ENCODE data around the gene VWA3B. TPM values are rescaled to one million over a fixed set of nuclear protein-coding genes. Genes with fewer than 3 reads are reported as not detected.
"Not testable (repeated sequence)": the region's sequence is repeated elsewhere in the genome, so short reads cannot be mapped to it uniquely, and the experiment has no call there.

VWA3B gene
- total and polyA plus RNA-seq, 2 of the 4 experiments (the other 2 are of a cell fraction), result not detected

DNA sequence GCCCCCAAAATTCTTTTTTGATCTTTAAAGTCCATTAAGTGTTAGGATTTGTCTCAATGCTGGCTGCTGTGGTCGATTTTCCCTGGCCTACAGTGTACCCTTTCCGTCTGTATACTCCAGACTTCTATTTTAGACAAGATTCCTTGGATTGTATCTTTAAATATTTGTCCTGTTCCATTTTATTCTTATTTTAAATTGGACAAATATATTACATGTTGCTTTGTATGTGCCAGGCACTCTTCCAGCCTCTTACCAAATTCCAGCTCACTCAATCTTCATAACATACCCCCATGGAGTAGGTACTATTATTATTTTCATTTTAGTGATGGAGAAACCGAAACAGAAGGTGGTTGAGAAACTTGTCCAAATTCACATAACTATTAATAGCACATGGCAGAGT lies 58.1 kb downstream of the VWA3B start:
- no peaks in the 10 kb centered on the region for H4K20me1 ChIP-seq (ENCODE audit: insufficient read depth, low read length)
- no peaks in the 10 kb centered on the region for H3K9me1 ChIP-seq (ENCODE audit: insufficient read depth, low read length)
- no CpG with 5 or more reads among the region's 3 CpGs for WGBS, 2 experiments (ENCODE audit: extremely low coverage in 2 of 2, insufficient read length in 1 of 2)
- BruUV-seq (replicated peaks), result no TSS peak
- no peak for ATAC-seq (ENCODE audit: low read depth)
- no peak overlapping the region for H3K27ac ChIP-seq (ENCODE audit: insufficient read depth, low read length)
- DNase-seq, result no peak
- no peak overlapping the region for H4K91ac ChIP-seq (ENCODE audit: insufficient read depth, low read depth, low read length)
- H2AFZ ChIP-seq (replicated peaks; ENCODE audit: low read length, poor library complexity), result no peak overlapping the region
- no peak overlapping the region for H3K56ac ChIP-seq (ENCODE audit: extremely low read depth, insufficient read depth, low read length)
- H3K4me3 ChIP-seq (ENCODE audit: insufficient read depth, low read depth, low read length), result no peak overlapping the region
- H3K14ac ChIP-seq (replicated peaks; ENCODE audit: low read depth, low read length), result no peak overlapping the region
- H3K27me3 ChIP-seq (ENCODE audit: control insufficient read depth, insufficient read depth, low read length), result no peaks in the 10 kb centered on the region; the same call in 1 of the 2 replicates
- no peaks in the 10 kb centered on the region for H3K9me3 ChIP-seq (ENCODE audit: control insufficient read depth, insufficient read depth, low read length)
- no peak overlapping the region for H2BK15ac ChIP-seq (ENCODE audit: low read depth, low read length)
- dilution Hi-C loops (cut with HindIII; ENCODE audit: low sequenced_read_pairs, unreplicated experiment) (no loop called here), in situ Hi-C loops (cut with MboI; ENCODE audit: low sequenced_read_pairs) (no loop called here), intact Hi-C loops (cut with micrococcal nuclease) (loop anchor here (5.0 kb wide), 2 partner anchors 148 to 338 kb away; partner anchors contain the start of gene TMEM131)
- no peak overlapping the region for H2BK20ac ChIP-seq (ENCODE audit: low read depth, low read length)
- no peak overlapping the region for H3K23ac ChIP-seq (ENCODE audit: low read depth, low read length)
- H2AK5ac ChIP-seq (ENCODE audit: low read depth, low read length), result no peak overlapping the region
- H3K9ac ChIP-seq (ENCODE audit: low read depth, low read length), result no peak overlapping the region
- POLR2A ChIA-PET (ENCODE audit: unreplicated experiment), result no interaction called here
- no peaks in the 10 kb centered on the region for H3K36me3 ChIP-seq (ENCODE audit: control insufficient read depth, insufficient read depth, low read length)
- H4K5ac ChIP-seq (ENCODE audit: low read depth, low read length), result no peak overlapping the region
- H3K79me1 ChIP-seq (ENCODE audit: low read depth in 1 of 2, low read length in 2 of 2), result no peaks in the 10 kb centered on the region
- no peak overlapping the region for H2BK5ac ChIP-seq (ENCODE audit: low read depth, low read length, poor library complexity, severe bottlenecking)
- no peak overlapping the region for H4K8ac ChIP-seq (ENCODE audit: low read depth in 2 of 2, low read length in 2 of 2)
- no peak overlapping the region for H3K4ac ChIP-seq (ENCODE audit: low read depth, low read length)
- no peak overlapping the region for H3K18ac ChIP-seq (ENCODE audit: low read depth, low read length)
- TF ChIP-seq POLR2A (IDR thresholded peaks at IDR 0.05; ENCODE audit: low read depth, low read length), result no peak
- TF ChIP-seq, protein P1, sequence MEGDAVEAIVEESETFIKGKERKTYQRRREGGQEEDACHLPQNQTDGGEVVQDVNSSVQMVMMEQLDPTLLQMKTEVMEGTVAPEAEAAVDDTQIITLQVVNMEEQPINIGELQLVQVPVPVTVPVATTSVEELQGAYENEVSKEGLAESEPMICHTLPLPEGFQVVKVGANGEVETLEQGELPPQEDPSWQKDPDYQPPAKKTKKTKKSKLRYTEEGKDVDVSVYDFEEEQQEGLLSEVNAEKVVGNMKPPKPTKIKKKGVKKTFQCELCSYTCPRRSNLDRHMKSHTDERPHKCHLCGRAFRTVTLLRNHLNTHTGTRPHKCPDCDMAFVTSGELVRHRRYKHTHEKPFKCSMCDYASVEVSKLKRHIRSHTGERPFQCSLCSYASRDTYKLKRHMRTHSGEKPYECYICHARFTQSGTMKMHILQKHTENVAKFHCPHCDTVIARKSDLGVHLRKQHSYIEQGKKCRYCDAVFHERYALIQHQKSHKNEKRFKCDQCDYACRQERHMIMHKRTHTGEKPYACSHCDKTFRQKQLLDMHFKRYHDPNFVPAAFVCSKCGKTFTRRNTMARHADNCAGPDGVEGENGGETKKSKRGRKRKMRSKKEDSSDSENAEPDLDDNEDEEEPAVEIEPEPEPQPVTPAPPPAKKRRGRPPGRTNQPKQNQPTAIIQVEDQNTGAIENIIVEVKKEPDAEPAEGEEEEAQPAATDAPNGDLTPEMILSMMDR (conservative IDR thresholded peaks at IDR 0.05; ENCODE audit: low read depth, low read length), result no peak
- no peak for TF ChIP-seq CHD1 (IDR thresholded peaks at IDR 0.05; ENCODE audit: low read depth, low read length)
- no peak overlapping the region for H2AK9ac ChIP-seq (replicated peaks; ENCODE audit: low read depth, low read length, poor library complexity)
- H2BK120ac ChIP-seq (ENCODE audit: low read depth, low read length), result no peak overlapping the region
- CTCF ChIA-PET, result no interaction called here
- no peaks in the 10 kb centered on the region for H3K4me1 ChIP-seq (ENCODE audit: control insufficient read depth, insufficient read depth, low read length)
- no peak overlapping the region for H3K4me2 ChIP-seq (ENCODE audit: low read depth, low read length)

DNA sequence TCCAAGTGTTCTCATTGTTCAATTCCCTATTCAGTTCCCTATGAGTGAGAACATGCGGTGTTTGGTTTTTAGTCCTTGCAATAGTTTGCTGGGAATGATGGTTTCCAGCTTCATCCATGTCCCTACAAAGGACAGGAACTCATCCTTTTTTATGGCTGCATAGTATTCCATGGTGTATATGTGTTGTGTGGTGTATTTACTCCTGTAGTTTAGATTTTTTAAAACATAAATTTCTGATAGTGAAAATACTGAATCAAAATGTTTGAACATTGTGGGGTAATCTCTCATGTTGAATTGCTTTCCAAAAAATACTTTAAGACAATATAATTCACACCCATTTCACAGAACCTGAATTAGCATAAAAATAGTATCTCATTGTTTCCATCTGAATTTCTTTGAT lies 60.9 kb downstream of the VWA3B start:
- ATAC-seq (ENCODE audit: low read depth); H3K27ac ChIP-seq (ENCODE audit: insufficient read depth, low read length); H2AFZ ChIP-seq (replicated peaks; ENCODE audit: low read length, poor library complexity); H2AK9ac ChIP-seq (replicated peaks; ENCODE audit: low read depth, low read length, poor library complexity); BruUV-seq (replicated peaks); H3K23ac ChIP-seq (ENCODE audit: low read depth, low read length); H4K5ac ChIP-seq (ENCODE audit: low read depth, low read length); H3K4me2 ChIP-seq (ENCODE audit: low read depth, low read length); H3K14ac ChIP-seq (replicated peaks; ENCODE audit: low read depth, low read length); H2BK120ac ChIP-seq (ENCODE audit: low read depth, low read length); H2AK5ac ChIP-seq (ENCODE audit: low read depth, low read length); H3K18ac ChIP-seq (ENCODE audit: low read depth, low read length); H4K20me1 ChIP-seq (ENCODE audit: insufficient read depth, low read length); H3K56ac ChIP-seq (ENCODE audit: extremely low read depth, insufficient read depth, low read length); H3K79me1 ChIP-seq (ENCODE audit: low read depth in 1 of 2, low read length in 2 of 2); H3K9me3 ChIP-seq (ENCODE audit: control insufficient read depth, insufficient read depth, low read length); DNase-seq; CTCF ChIA-PET; H2BK20ac ChIP-seq (ENCODE audit: low read depth, low read length); in situ Hi-C loops (cut with MboI; ENCODE audit: low sequenced_read_pairs); H2BK15ac ChIP-seq (ENCODE audit: low read depth, low read length); H3K9me1 ChIP-seq (ENCODE audit: insufficient read depth, low read length); H3K4me3 ChIP-seq (ENCODE audit: insufficient read depth, low read depth, low read length); H4K8ac ChIP-seq (ENCODE audit: low read depth in 2 of 2, low read length in 2 of 2); H3K4ac ChIP-seq (ENCODE audit: low read depth, low read length); H4K91ac ChIP-seq (ENCODE audit: insufficient read depth, low read depth, low read length); H3K36me3 ChIP-seq (ENCODE audit: control insufficient read depth, insufficient read depth, low read length); H3K4me1 ChIP-seq (ENCODE audit: control insufficient read depth, insufficient read depth, low read length); POLR2A ChIA-PET (ENCODE audit: unreplicated experiment); H3K9ac ChIP-seq (ENCODE audit: low read depth, low read length); H3K27me3 ChIP-seq (ENCODE audit: control insufficient read depth, insufficient read depth, low read length); dilution Hi-C loops (cut with HindIII; ENCODE audit: low sequenced_read_pairs, unreplicated experiment); H2BK5ac ChIP-seq (ENCODE audit: low read depth, low read length, poor library complexity, severe bottlenecking): not testable (repeated sequence)
- intact Hi-C loops (cut with micrococcal nuclease), result loop anchor here (5.0 kb wide), 2 partner anchors 151 to 341 kb away; partner anchors contain the start of gene TMEM131
- WGBS, 2 experiments (ENCODE audit: extremely low coverage in 2 of 2, insufficient read length in 1 of 2), result no CpG with 5 or more reads among the region's 1 CpG

All from IMR-90 (cell line).